Cardiac septum (tissue), 1 donor: ENCODE data around the gene B4GALNT4. TPM values are rescaled to one million over a fixed set of nuclear protein-coding genes. Genes with fewer than 3 reads are reported as not detected.
"Not testable (repeated sequence)": the region's sequence is repeated elsewhere in the genome, so short reads cannot be mapped to it uniquely, and the experiment has no call there.

Experiments used
- DNase-seq: peaks from one replicate; pipeline ENCODE4 v3.0.0-alpha.2; 2020; ENCODE audit warnings: low spot score
- intact Hi-C: fragments of 100-400 bp; cut with DNase I; formaldehyde crosslinking; loops from one replicate; pipeline ENCODE4 v1.14.0; 2022
- total RNA-seq: library from RNA; stranded (reverse); fragmentation: NEBNext Ultra II Directional; extraction: Animal tissue kit (Norgen Biotek cat#: 25700); gene quantifications from one replicate; pipeline ENCODE4 v1.2.1, GENCODE V29; 2021
- donor health status: DM: no; HTN: no; CAD: no.

B4GALNT4 gene
- total RNA-seq, 1 donor from 2014 or later = 0.24 TPM

DNA sequence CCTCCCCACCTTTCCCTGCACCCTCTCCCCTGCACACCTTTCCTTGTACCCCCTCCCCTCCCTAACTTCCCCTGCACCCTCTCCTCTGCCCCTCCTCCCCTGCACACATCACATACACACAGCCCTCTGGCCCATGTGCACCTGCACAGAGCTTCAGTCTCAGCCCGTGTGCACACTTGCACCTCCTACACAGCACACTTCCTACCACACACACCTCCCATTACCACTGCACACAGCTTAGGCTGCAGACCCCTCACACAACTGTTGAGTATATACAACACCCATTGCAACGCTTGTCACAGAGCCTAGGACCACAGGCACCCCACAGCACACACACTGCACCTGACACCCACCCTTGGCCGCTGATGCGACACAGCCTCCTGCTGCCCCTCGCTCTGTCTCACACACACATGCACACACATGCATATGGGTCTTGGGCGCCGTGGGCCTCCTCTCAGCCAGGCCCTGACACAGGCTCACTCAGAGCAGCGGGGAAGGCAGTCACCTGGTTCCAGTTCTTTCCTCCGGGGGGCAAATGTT is 45.1 kb downstream of the B4GALNT4 start:
- DNase-seq = peak; percentile 53
- intact Hi-C loops = no loop called here

- DNase-seq = no peak
- intact Hi-C loops = no loop called here
Measured at GRCh38 chr11:415640-416041, 46.3 kb downstream of the B4GALNT4 start.

DNA sequence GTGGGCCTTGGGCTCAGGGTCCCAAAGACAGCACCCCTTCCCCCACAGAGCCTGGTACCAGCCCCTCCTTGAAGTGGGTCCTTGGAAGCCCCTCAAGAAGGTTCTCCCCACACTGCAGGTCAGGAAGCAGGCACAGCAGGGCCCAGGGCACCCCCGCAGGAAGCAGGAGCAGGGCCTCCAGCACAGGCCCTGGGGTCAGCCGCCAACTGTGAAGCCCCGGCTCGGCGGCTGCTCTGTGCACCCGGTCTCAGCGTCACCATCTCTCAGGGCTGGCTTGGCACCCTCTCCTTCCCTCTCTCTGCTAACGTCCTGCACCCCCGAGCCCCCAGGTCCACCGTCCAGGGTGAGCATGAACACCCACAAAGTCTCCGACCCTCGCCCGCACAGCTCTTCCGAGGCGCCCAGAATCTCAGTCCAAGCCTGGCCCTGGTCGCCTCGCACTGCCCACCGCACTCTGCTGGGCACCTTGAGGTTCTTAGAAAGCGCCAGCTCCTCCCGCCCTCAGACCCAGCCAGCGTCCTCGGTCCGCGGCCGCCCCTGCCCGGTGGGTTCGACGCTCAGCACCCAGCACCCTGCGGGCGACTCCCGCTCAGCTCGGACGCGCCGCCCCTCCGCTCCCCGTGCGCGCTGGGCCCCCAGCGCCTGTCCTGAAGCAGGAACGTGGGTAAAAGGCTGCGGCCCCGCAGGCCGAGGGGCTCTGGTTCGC is 46.9 kb downstream of the B4GALNT4 start:
- DNase-seq = no peak
- intact Hi-C loops = no loop called here

GRCh38 chr11:416757-417621 is 47.7 kb downstream of the B4GALNT4 start:
- intact Hi-C loops = no loop called here
- DNase-seq = no peak

DNA sequence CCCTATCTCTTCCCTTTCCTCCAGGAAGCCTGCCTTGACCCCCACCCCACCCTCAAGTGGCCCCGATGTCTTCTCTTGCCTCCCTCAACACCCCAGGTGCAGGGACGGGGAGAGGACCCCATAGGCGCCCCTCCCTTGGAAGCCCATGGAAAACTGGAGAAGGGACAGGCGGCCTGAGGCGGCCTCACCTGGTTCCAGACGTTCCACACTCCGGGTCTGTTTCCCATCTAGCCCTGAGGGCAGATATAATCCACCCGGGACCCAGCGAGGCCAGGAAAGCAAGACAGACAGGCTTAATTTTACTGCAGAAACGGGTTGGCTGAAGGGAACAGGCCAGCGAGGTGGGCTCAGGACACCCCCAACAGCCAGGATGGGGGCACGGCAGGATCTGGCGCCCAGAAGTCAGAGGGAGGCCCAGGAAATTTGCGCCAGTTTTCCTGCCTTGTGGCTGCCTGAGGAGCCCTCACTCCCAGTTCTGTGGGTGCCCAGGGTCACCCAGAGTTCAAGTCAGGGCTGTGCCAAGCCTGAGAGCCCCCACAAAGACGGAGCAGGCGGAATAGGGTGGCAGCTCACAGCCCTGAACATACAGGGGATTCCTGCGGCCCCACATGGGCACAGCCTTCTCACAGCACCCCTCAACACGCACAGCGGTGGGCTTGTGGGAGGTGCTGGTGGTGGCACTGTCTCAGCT is 48.5 kb downstream of the B4GALNT4 start:
- intact Hi-C loops = no loop called here
- DNase-seq = no peak

- intact Hi-C loops = no loop called here
- no peak for DNase-seq
Measured at GRCh38 chr11:418343-419247, 49.3 kb downstream of the B4GALNT4 start.

DNA sequence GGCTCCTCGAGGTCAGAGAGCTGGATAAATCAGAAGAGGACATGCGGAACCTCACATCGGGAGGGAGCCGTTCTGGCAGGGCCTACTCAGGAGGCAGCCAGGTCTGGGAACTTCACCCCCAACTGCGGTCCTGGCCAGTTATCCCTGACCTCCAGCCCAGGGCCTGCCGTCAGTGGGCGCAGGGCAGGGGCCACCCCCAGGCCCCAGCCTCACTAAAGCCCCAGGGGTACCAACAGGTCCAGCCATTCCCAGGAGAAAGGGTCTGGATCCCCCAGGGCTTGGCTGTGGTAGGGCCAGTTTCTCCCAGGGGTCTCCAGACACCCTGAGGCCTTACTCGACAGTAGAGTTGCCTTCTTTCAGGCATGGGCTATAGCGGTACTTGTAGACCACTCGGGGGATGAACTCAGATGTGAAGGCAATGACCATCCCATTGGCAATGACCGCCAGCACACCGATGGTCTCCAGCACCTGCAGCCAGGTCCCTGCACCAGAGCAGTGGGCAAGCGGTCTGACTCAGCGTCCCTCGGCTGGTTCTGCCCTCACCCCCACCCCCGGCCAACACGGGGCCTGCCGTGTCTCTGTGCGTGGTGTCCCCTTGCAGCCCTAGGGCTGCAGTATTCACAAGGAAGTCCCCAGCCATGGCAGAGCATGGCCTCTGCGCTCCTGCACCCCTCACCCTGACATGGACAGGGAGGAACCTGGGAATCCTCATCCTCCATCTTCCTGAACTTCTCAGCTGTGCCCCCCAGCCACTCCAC is 50.1 kb downstream of the B4GALNT4 start:
- intact Hi-C loops = no loop called here
- no peak for DNase-seq

GRCh38 chr11:420054-420910 is 51.0 kb downstream of the B4GALNT4 start:
- intact Hi-C loops = no loop called here
- peak; percentile 71 for DNase-seq

DNA sequence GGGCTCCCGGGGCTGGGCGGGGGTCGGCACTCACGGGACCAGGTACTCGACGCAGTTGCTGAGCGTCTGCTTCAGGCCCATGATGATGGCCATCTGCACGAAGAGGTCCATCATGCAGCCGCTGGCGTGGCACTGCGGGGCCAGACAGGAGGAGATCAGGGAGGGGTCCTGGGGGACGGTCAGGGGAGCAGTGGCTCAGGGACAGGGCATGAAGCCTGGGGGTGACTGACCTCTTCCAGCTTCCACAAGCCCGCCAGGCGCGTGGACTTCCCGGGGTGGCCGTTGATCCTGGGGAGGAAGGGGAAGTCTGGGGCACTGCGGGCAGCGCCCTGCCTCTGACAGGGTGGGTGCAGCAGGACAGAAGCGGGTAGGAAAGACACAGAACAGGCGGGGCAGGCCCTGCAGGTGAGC is 51.6 kb downstream of the B4GALNT4 start:
- intact Hi-C loops = no loop called here
- DNase-seq = peak; percentile 67

DNA sequence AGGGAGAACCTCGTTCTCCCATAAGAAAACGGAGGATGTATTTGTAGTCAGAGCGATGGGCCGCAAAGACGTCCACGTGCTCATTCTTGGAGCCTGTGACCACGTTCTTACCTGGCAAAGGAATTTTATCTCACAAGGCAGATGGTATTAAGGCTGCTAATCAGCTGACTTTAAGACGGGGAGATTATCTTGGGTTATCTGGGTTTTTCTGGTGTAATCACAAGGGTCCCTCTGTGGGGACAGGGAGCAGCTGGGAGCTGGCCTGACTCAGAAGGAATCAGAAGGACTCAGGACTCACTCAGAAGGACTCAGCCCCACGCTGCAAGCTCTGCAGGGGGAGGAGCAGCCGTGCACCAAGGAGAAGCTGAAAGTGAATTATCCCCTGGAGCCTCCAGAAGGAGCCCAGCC is 53.0 kb downstream of the B4GALNT4 start:
- DNase-seq = no peak
- intact Hi-C loops = no loop called here

DNA sequence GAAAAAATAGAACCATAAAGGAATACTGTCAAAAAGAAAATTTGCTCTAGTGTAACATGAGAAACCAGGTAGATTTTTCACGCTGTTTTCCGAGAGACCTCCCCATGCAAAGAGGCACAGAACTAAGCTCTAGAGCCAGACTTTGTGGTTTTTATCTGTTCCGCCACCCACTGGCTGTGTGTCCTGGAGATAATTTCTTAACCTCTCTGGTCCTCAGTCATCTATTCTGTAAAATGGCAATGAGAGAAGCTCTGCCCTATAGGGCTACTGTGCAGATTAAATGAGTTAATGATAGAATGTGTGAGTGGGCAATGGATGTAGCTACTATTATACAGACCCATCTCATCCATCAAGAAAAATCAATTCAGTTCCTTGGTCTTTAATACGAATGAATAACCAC is 54.9 kb downstream of the B4GALNT4 start:
- intact Hi-C loops = no loop called here
- no peak for DNase-seq

- intact Hi-C loops, DNase-seq: not testable (repeated sequence)
Measured at GRCh38 chr11:424766-425165, 55.5 kb downstream of the B4GALNT4 start.

GRCh38 chr11:425301-425700 is 56.0 kb downstream of the B4GALNT4 start:
- intact Hi-C loops = no loop called here
- DNase-seq = no peak

DNA sequence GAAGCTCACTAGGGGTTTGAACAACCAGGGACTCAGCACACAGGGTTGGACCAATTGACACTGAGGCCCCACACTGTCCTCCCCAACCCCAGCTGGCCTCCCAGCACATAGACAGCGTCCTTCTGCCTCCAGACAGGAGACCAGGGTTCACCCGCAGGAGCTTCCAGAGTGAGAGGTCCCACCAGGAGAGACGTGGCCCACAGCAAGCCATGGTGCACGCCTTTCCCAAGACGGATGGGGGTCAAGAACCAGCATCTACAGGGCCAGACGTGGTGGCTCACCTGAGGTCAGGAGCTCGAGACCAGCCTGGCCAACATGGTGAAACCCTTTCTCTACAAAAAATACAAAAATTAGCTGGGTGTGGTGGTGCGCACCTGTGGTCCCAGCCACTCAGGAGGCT is 57.6 kb downstream of the B4GALNT4 start:
- DNase-seq = no peak
- intact Hi-C loops = no loop called here

- intact Hi-C loops = no loop called here
- DNase-seq = no peak
Measured at GRCh38 chr11:428295-428694, 59.0 kb downstream of the B4GALNT4 start.

DNA sequence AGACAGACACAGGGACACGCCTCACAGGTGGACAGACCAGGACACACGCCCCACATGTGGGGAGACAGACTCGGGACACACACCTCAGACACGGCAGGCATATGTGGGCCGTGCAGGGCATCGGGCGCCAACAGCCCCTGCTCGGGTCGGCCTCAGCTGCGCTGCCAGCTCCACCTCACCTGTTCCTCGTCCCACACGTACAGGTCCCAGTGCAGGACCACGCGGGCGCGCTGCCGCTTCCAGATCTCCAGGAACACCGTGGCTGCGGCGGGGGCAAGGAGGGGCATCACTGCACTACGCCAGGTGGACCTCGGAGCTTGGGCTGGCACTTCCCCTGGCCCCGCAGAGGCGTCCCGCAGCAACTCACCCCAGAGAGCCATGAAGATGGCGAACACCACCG is 60.1 kb downstream of the B4GALNT4 start:
- DNase-seq = no peak
- intact Hi-C loops = no loop called here

- intact Hi-C loops = no loop called here
- no peak for DNase-seq
Measured at GRCh38 chr11:429931-430456, 60.7 kb downstream of the B4GALNT4 start.
